Measurements from ENCODE around the gene RELL2. TPM values are rescaled to one million over a fixed set of nuclear protein-coding genes. Genes with fewer than 3 reads are reported as not detected.
A peak's percentile ranks its signal among the peaks of the same experiment; 100 is the strongest.

The RELL2 gene
- total RNA-seq, 4 donors from 2014 or later = 2.3 to 5.4 (median 2.8) TPM

GRCh38 chr5:141613344-141613743 lies 23.5 kb upstream of the RELL2 start:
- no peak for TF ChIP-seq EP300 (IDR thresholded peaks at IDR 0.05)
- TF ChIP-seq POLR2A (IDR thresholded peaks at IDR 0.05) = no peak
- no peak for TF ChIP-seq POLR2AphosphoS5 (IDR thresholded peaks at IDR 0.05)
- TF ChIP-seq CTCF (IDR thresholded peaks at IDR 0.05) = no peak
- Histone ChIP-seq H3K4me3 (no peak overlapping the region), H3K36me3 (no peaks in the 10 kb centered on the region), H3K4me1 (peaks cover 0 to 42% (median 4%) of the 10 kb centered on the region in 3 donors), H3K27me3 (no peaks in the 10 kb centered on the region), H3K9me3 (no peaks in the 10 kb centered on the region), H3K27ac (no peak overlapping the region)
- ATAC-seq = no peak

- no peaks in the 10 kb centered on the region for H3K27me3 ChIP-seq
- no peak overlapping the region for H3K4me3 ChIP-seq
- peaks cover 0 to 11% of the 10 kb centered on the region in 2 donors for H3K36me3 ChIP-seq
- 68 to 72% methylated on average over 8 of the region's 9 CpGs for WGBS, 2 donors (ENCODE audit: low coverage in 1 of 2)
- no peak overlapping the region for H3K27ac ChIP-seq
- no peaks in the 10 kb centered on the region for H3K9me3 ChIP-seq
- H3K4me1 ChIP-seq = peaks cover 0 to 49% (median 4%) of the 10 kb centered on the region in 3 donors
- ATAC-seq = no peak
- TF ChIP-seq POLR2A (IDR thresholded peaks at IDR 0.05) (no peak), EP300 (IDR thresholded peaks at IDR 0.05) (no peak), POLR2AphosphoS5 (IDR thresholded peaks at IDR 0.05) (no peak), CTCF (IDR thresholded peaks at IDR 0.05) (no peak)
Observed at GRCh38 chr5:141615991-141616720, 20.6 kb upstream of the RELL2 start.

- H3K9me3 ChIP-seq = no peaks in the 10 kb centered on the region
- peak overlapping the region; percentile 77 to 96 (median 89) for H3K27ac ChIP-seq
- peaks cover 0 to 21% of the 10 kb centered on the region in 2 donors for H3K36me3 ChIP-seq
- WGBS, 2 donors (ENCODE audit: low coverage in 1 of 2) = 27 to 48% methylated on average over 2 of the region's 2 CpGs
- H3K4me1 ChIP-seq = peaks cover 0 to 49% (median 4%) of the 10 kb centered on the region in 3 donors
- ATAC-seq = no peak
- no peaks in the 10 kb centered on the region for H3K27me3 ChIP-seq
- TF ChIP-seq POLR2A (IDR thresholded peaks at IDR 0.05) = no peak
- no peak for TF ChIP-seq CTCF (IDR thresholded peaks at IDR 0.05)
- TF ChIP-seq POLR2AphosphoS5 (IDR thresholded peaks at IDR 0.05) = no peak
- no peak for TF ChIP-seq EP300 (IDR thresholded peaks at IDR 0.05)
- peak overlapping the region in 1 of 2 donors; percentile 98 for H3K4me3 ChIP-seq
Observed at GRCh38 chr5:141617128-141617527, 19.7 kb upstream of the RELL2 start.

GRCh38 chr5:141617682-141618029 lies 19.1 kb upstream of the RELL2 start:
- 6 to 15% methylated on average over 9 of the region's 9 CpGs for WGBS, 2 donors (ENCODE audit: low coverage in 1 of 2)
- no peak for ATAC-seq
- H3K27ac ChIP-seq = peak overlapping the region; percentile 77 to 96 (median 89)
- peaks cover 0 to 49% (median 4%) of the 10 kb centered on the region in 3 donors for H3K4me1 ChIP-seq
- H3K36me3 ChIP-seq = peaks cover 0 to 26% of the 10 kb centered on the region in 2 donors
- H3K4me3 ChIP-seq = peak overlapping the region; percentile 86 to 98
- TF ChIP-seq POLR2A (IDR thresholded peaks at IDR 0.05) (no peak), CTCF (IDR thresholded peaks at IDR 0.05) (no peak), POLR2AphosphoS5 (IDR thresholded peaks at IDR 0.05) (no peak), EP300 (IDR thresholded peaks at IDR 0.05) (no peak)
- H3K27me3 ChIP-seq = no peaks in the 10 kb centered on the region
- H3K9me3 ChIP-seq = no peaks in the 10 kb centered on the region
